OCI-LY1 (cell line): ENCODE measurements around the gene IST1.

ENCODE experiments used
- H2AFZ ChIP-seq: fragments of 200-600 bp; sonication (generic), shearing (Covaris generic); 2 replicates; pipeline ENCODE4 v1.6.0; 2014; ENCODE audit warnings: antibody characterized with exemption, mild to moderate bottlenecking, low read length
- H3F3A ChIP-seq: fragments of 200-600 bp; sonication (generic), shearing (Covaris generic); 2 replicates; pipeline ENCODE4 v1.6.0; 2014; ENCODE audit warnings: mild to moderate bottlenecking, antibody characterized with exemption, low read length, moderate library complexity; ENCODE audit not compliant: insufficient read depth
- H3K27ac ChIP-seq: fragments of 200-600 bp; sonication (generic); 2 replicates; pipeline ENCODE4 v1.5.1; 2014; ENCODE audit warnings: low read length, mixed run types, mild to moderate bottlenecking, low read depth; ENCODE audit not compliant: poor library complexity, severe bottlenecking
- H3K27me3 ChIP-seq: fragments of 200-600 bp; sonication (generic); 2 replicates; pipeline ENCODE4 v1.6.0; 2014; ENCODE audit warnings: antibody characterized with exemption, mild to moderate bottlenecking, low read length, moderate library complexity; ENCODE audit not compliant: insufficient read depth
- H3K36me3 ChIP-seq: fragments of 200-600 bp; sonication (generic); 2 replicates; pipeline ENCODE4 v1.6.1; 2014; ENCODE audit warnings: mild to moderate bottlenecking, antibody characterized with exemption, low read length, moderate library complexity, mixed read lengths; ENCODE audit not compliant: insufficient read depth
- H3K4me1 ChIP-seq: fragments of 200-600 bp; sonication (generic); 2 replicates; pipeline ENCODE4 v1.5.1; 2014; ENCODE audit warnings: mild to moderate bottlenecking, low read length, moderate library complexity; ENCODE audit not compliant: insufficient read depth, severe bottlenecking
- H3K4me2 ChIP-seq: fragments of 200-600 bp; sonication (generic), shearing (Covaris generic); 2 replicates; pipeline ENCODE4 v1.6.1; 2014; ENCODE audit warnings: low read length
- H3K4me3 ChIP-seq: fragments of 200-600 bp; sonication (generic); 2 replicates; pipeline ENCODE4 v1.5.1; 2014; ENCODE audit warnings: low read length, low read depth, mild to moderate bottlenecking, mixed read lengths; ENCODE audit not compliant: poor library complexity, severe bottlenecking
- H3K79me2 ChIP-seq: fragments of 200-600 bp; shearing (Covaris generic); 2 replicates; pipeline ENCODE4 v1.6.1; 2016; ENCODE audit warnings: mixed run types, low read length, mixed read lengths; ENCODE audit not compliant: insufficient read depth
- H3K9ac ChIP-seq: fragments of 200-600 bp; sonication (generic), shearing (Covaris generic); 2 replicates; pipeline ENCODE4 v1.6.1; 2014; ENCODE audit warnings: mild to moderate bottlenecking, low read length, mixed read lengths
- H3K9me2 ChIP-seq: fragments of 200-600 bp; sonication (generic), shearing (Covaris generic); 2 replicates; pipeline ENCODE4 v1.6.1; 2014; ENCODE audit warnings: low read depth, mild to moderate bottlenecking, low read length, mixed read lengths
- H3K9me3 ChIP-seq: fragments of 200-600 bp; shearing (Covaris generic); 2 replicates; pipeline ENCODE4 v1.6.1; 2014; ENCODE audit warnings: low read length, mixed read lengths
- H4K20me1 ChIP-seq: fragments of 200-600 bp; sonication (generic), shearing (Covaris generic); 2 replicates; pipeline ENCODE4 v1.6.0; 2016; ENCODE audit warnings: mild to moderate bottlenecking, low read length; ENCODE audit not compliant: insufficient read depth
- EZH2 ChIP-seq: fragments of 200-600 bp; sonication (generic), shearing (Covaris generic); IDR thresholded peaks from 2 replicates; pipeline ENCODE4 v1.8.0; 2017; ENCODE audit warnings: borderline replicate concordance, mixed run types, mild to moderate bottlenecking, antibody characterized with exemption, low read length, moderate library complexity, mixed read lengths
- TF ChIP-seq, protein P1 (sequence below): fragments of 200-600 bp; sonication (generic), shearing (Covaris generic); IDR thresholded peaks from 2 replicates; pipeline ENCODE4 v1.5.1; 2017; ENCODE audit warnings: mild to moderate bottlenecking, antibody characterized with exemption, low read length, moderate library complexity, mixed read lengths

Gene IST1

GRCh38 chr16:71895679-71896365 lies 491 bp downstream of the IST1 start:
- Histone ChIP-seq H3K4me1 (peaks cover 46% of the 10 kb centered on the region), H3F3A (no peaks in the 10 kb centered on the region), H3K4me3 (peak overlapping the region; percentile 97), H3K36me3 (peaks cover 8% of the 10 kb centered on the region; the same call in 1 of the 2 replicates), H3K9ac (peak overlapping the region; percentile 98), H3K4me2 (peak overlapping the region; percentile 92), H2AFZ (no peak overlapping the region), H3K79me2 (peaks cover 54% of the 10 kb centered on the region), H4K20me1 (no peaks in the 10 kb centered on the region), H3K27me3 (no peaks in the 10 kb centered on the region), H3K9me2 (no peaks in the 10 kb centered on the region), H3K27ac (peak overlapping the region; percentile 52), H3K9me3 (no peaks in the 10 kb centered on the region)
- TF ChIP-seq EZH2: no peak
- TF ChIP-seq, protein P1, sequence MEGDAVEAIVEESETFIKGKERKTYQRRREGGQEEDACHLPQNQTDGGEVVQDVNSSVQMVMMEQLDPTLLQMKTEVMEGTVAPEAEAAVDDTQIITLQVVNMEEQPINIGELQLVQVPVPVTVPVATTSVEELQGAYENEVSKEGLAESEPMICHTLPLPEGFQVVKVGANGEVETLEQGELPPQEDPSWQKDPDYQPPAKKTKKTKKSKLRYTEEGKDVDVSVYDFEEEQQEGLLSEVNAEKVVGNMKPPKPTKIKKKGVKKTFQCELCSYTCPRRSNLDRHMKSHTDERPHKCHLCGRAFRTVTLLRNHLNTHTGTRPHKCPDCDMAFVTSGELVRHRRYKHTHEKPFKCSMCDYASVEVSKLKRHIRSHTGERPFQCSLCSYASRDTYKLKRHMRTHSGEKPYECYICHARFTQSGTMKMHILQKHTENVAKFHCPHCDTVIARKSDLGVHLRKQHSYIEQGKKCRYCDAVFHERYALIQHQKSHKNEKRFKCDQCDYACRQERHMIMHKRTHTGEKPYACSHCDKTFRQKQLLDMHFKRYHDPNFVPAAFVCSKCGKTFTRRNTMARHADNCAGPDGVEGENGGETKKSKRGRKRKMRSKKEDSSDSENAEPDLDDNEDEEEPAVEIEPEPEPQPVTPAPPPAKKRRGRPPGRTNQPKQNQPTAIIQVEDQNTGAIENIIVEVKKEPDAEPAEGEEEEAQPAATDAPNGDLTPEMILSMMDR: no peak

- no peaks in the 10 kb centered on the region for H3K9me2 ChIP-seq
- no peaks in the 10 kb centered on the region for H3K27me3 ChIP-seq
- peaks cover 64% of the 10 kb centered on the region for H3K79me2 ChIP-seq
- H3K9me3 ChIP-seq: no peaks in the 10 kb centered on the region
- H3K36me3 ChIP-seq: peaks cover 14% of the 10 kb centered on the region
- H3K4me3 ChIP-seq: peak overlapping the region; percentile 97
- H3F3A ChIP-seq: no peaks in the 10 kb centered on the region
- peak overlapping the region; percentile 92 for H3K4me2 ChIP-seq
- no peaks in the 10 kb centered on the region for H4K20me1 ChIP-seq
- H2AFZ ChIP-seq: no peak overlapping the region
- peaks cover 39% of the 10 kb centered on the region for H3K4me1 ChIP-seq
- TF ChIP-seq EZH2: no peak
- TF ChIP-seq, protein P1: no peak
- peak overlapping the region; percentile 52 for H3K27ac ChIP-seq
- peak overlapping the region; percentile 98 for H3K9ac ChIP-seq
Measured at GRCh38 chr16:71896764-71897368, 1.5 kb downstream of the IST1 start.

DNA sequence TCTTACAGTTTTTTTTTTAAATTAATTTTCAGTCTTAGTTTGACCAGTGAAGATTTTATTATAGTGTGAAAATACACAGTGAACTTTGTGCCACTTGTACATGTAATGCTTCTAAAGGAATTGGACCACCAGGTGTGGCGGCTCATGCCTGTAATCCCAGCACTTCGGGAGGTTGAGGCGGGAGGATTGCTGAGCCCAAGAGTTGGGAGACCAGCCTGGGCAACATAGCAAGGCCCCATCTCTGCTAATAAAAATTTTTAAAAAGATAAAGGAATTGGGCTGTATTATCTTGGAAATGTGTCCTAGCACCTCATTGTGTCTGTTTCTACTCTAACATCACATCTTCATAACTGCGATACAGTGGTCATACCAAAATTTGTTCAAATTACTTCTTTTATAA lies 3.8 kb downstream of the IST1 start:
- no peaks in the 10 kb centered on the region for H3F3A ChIP-seq
- H3K9me2 ChIP-seq: no peaks in the 10 kb centered on the region
- no peak overlapping the region for H3K27ac ChIP-seq
- H3K4me3 ChIP-seq: no peak overlapping the region
- H2AFZ ChIP-seq: no peak overlapping the region
- peaks cover 34% of the 10 kb centered on the region for H3K4me1 ChIP-seq
- H3K9ac ChIP-seq: no peak overlapping the region
- H4K20me1 ChIP-seq: peaks cover 5% of the 10 kb centered on the region; the same call in 1 of the 2 replicates
- peaks cover 87% of the 10 kb centered on the region for H3K79me2 ChIP-seq
- H3K9me3 ChIP-seq: no peaks in the 10 kb centered on the region
- no peak for TF ChIP-seq EZH2
- TF ChIP-seq, protein P1: no peak
- peaks cover 33% of the 10 kb centered on the region for H3K36me3 ChIP-seq
- H3K27me3 ChIP-seq: no peaks in the 10 kb centered on the region
- H3K4me2 ChIP-seq: no peak overlapping the region
